GM12878 (cell line): ENCODE measurements around the gene CDH2. TPM values are rescaled to one million over a fixed set of nuclear protein-coding genes. Genes with fewer than 3 reads are reported as not detected.

Experiments used
- ATAC-seq: fragments of 200-7000 bp; cut with Tn5 transposase; 3 replicates; pipeline ENCODE4 v1.9.1; 2020; ENCODE audit warnings: mild to moderate bottlenecking, moderate library complexity
- BruUV-seq: library from RNA; stranded (reverse); fragments of 400-500 nt; replicated peaks from 2 replicates; lab custom pipeline; 2021; lab: Mats Ljungman, UMichigan
- CTCF ChIA-PET: fragments of 300-600 bp; sonication (Branson Sonifier 250); formaldehyde crosslinking; extraction: SDS; loops from one replicate; lab custom pipeline; 2021; ENCODE audit warnings: inconsistent platforms; lab: Yijun Ruan, JAX
- POLR2A ChIA-PET: fragments of 350-600 bp; formaldehyde crosslinking; extraction: SDS; loops from one replicate; lab custom pipeline; 2021; ENCODE audit warnings: inconsistent platforms; lab: Charles Lee
- RAD21 ChIA-PET: fragments of 300-600 bp; sonication (Branson Sonifier 250); formaldehyde crosslinking; loops from one replicate; lab custom pipeline; 2023; ENCODE audit warnings: antibody characterized with exemption; ENCODE audit not compliant: unreplicated experiment; lab: Charles Lee
- SMC1A ChIA-PET: fragments of 300-600 bp; sonication (Branson Sonifier 250); formaldehyde crosslinking; loops from one replicate; lab custom pipeline; 2023; ENCODE audit not compliant: unreplicated experiment, uncharacterized antibody; lab: Charles Lee
- DNase-seq: peaks from one replicate; pipeline ENCODE4 v3.0.0-alpha.2; 2011; ENCODE audit warnings: low read depth, low spot score
- FAIRE-seq: peaks from 3 replicates; lab custom pipeline; 2011; peaks lifted over from hg19 to GRCh38; lab: Jason Lieb, UNC
- H2AFZ ChIP-seq: 2 replicates; pipeline ENCODE4 v1.6.0; 2011; ENCODE audit warnings: low read depth, low read length, control low read depth; ENCODE audit not compliant: control insufficient read depth
- H3K27ac ChIP-seq: 2 replicates; pipeline ENCODE4 v1.5.1; 2011; ENCODE audit warnings: control low read depth; ENCODE audit not compliant: control insufficient read depth, insufficient read depth
- H3K27me3 ChIP-seq, 2 experiments: replicated peaks in 1 of 2; 2 replicates each; pipeline versions ENCODE4 v1.6.0 to v1.6.1; 2011; ENCODE audit warnings: low read length in 1 of 2; ENCODE audit not compliant: control insufficient read depth in 2 of 2, insufficient read depth in 2 of 2
- H3K36me3 ChIP-seq, 2 experiments: 2 replicates each; pipeline ENCODE4 v1.5.1; 2011; ENCODE audit warnings: low read length in 1 of 2; ENCODE audit not compliant: control insufficient read depth in 2 of 2, insufficient read depth in 2 of 2
- H3K4me1 ChIP-seq: 2 replicates; pipeline ENCODE4 v1.6.1; 2011; ENCODE audit warnings: mild to moderate bottlenecking, low read length, moderate library complexity, mixed read lengths; ENCODE audit not compliant: control insufficient read depth, insufficient read depth
- H3K4me2 ChIP-seq: 2 replicates; pipeline ENCODE4 v1.6.0; 2011; ENCODE audit warnings: control low read depth; ENCODE audit not compliant: control insufficient read depth, insufficient read depth
- H3K4me3 ChIP-seq: fragments of 200-600 bp; sonication (generic); 2 replicates; pipeline ENCODE4 v1.5.1; 2016
- H3K79me2 ChIP-seq: 2 replicates; pipeline ENCODE4 v1.6.0; 2011; ENCODE audit warnings: low read length; ENCODE audit not compliant: control insufficient read depth, insufficient read depth
- H3K9ac ChIP-seq: 2 replicates; pipeline ENCODE4 v1.8.0; 2011; ENCODE audit warnings: low read length, control low read depth, mixed read lengths; ENCODE audit not compliant: control insufficient read depth, insufficient read depth
- H3K9me3 ChIP-seq: replicated peaks from 3 replicates; pipeline ENCODE4 v1.5.1; 2011; ENCODE audit warnings: mild to moderate bottlenecking, low read length; ENCODE audit not compliant: control insufficient read depth, insufficient read depth
- H4K20me1 ChIP-seq: 2 replicates; pipeline ENCODE4 v1.6.0; 2011; ENCODE audit not compliant: control insufficient read depth, insufficient read depth
- BACH1 ChIP-seq: fragments of 450-650 bp; IDR thresholded peaks from 2 replicates; pipeline ENCODE4 v1.6.1; 2017; ENCODE audit warnings: mild to moderate bottlenecking, borderline replicate concordance
- CHD1 ChIP-seq: IDR thresholded peaks from 2 replicates; pipeline ENCODE4 v1.6.1; 2012; ENCODE audit warnings: low read depth, low read length, improper control_type of control experiment
- CREB1 ChIP-seq: IDR thresholded peaks from 2 replicates; pipeline ENCODE4 v1.6.1; 2012; ENCODE audit warnings: low read depth, mild to moderate bottlenecking, inconsistent platforms
- EGR1 ChIP-seq, 2 experiments: IDR thresholded peaks; 1 replicate in 1 of 2; 2 replicates in 1 of 2; pipeline ENCODE4 v1.6.1; 2011 to 2012; ENCODE audit warnings: low read depth in 2 of 2, low read length in 2 of 2, borderline replicate concordance in 1 of 2, mild to moderate bottlenecking in 1 of 2, moderate library complexity in 1 of 2
- ETV6 ChIP-seq, 2 experiments: fragments of 450-650 bp in 1 of 2; IDR thresholded peaks in 1 of 2; conservative IDR thresholded peaks in 1 of 2; 2 replicates each; pipeline ENCODE4 v1.6.1; 2014; ENCODE audit warnings: antibody characterized with exemption in 1 of 2, borderline replicate concordance in 1 of 2, low read depth in 1 of 2, mild to moderate bottlenecking in 1 of 2, moderate library complexity in 1 of 2
- PML ChIP-seq: IDR thresholded peaks from 2 replicates; pipeline ENCODE4 v1.6.1; 2012; ENCODE audit warnings: low read length, inconsistent platforms
- POLR2AphosphoS2 ChIP-seq: IDR thresholded peaks from 2 replicates; pipeline ENCODE4 v1.6.1; 2011; ENCODE audit warnings: low read depth, mild to moderate bottlenecking, low read length, improper control_type of control experiment, moderate library complexity
- RBBP5 ChIP-seq: fragments of 200-600 bp; sonication (generic); conservative IDR thresholded peaks from 2 replicates; pipeline ENCODE4 v1.6.1; 2016
- SMC3 ChIP-seq: IDR thresholded peaks from 2 replicates; pipeline ENCODE4 v1.6.1; 2011; ENCODE audit warnings: low read length, improper control_type of control experiment, borderline replicate concordance
- SREBF2 ChIP-seq: IDR thresholded peaks from 2 replicates; pipeline ENCODE4 v1.6.1; 2012; ENCODE audit warnings: mild to moderate bottlenecking, low read length
- SUZ12 ChIP-seq: fragments of 200-600 bp; sonication (generic); IDR thresholded peaks from one replicate; pipeline ENCODE4 v1.6.1; 2018; ENCODE audit warnings: antibody characterized with exemption, mild to moderate bottlenecking; ENCODE audit not compliant: unreplicated experiment
- TAF1 ChIP-seq: IDR thresholded peaks from 2 replicates; pipeline ENCODE4 v1.6.1; 2011; ENCODE audit warnings: mild to moderate bottlenecking, low read depth, low read length, borderline replicate concordance
- TCF7 ChIP-seq: IDR thresholded peaks from 2 replicates; pipeline ENCODE4 v1.6.1; 2014; ENCODE audit warnings: antibody characterized with exemption, borderline replicate concordance
- ZNF384 ChIP-seq: IDR thresholded peaks from 2 replicates; pipeline ENCODE4 v1.6.1; 2012; ENCODE audit warnings: low read depth, mild to moderate bottlenecking, low read length, improper control_type of control experiment, borderline replicate concordance
- WGBS: methylation state at CpG from one replicate; pipeline ENCODE4 v1.1.6; 2016; ENCODE audit warnings: low lambda C conversion rate; ENCODE audit not compliant: insufficient replicate concordance, insufficient coverage; ENCODE audit errors: missing lambda C conversion rate; 5-methylcytosine and 5-hydroxymethylcytosine counted together
- in situ Hi-C: fragments of 300-500 bp; cut with MboI; formaldehyde crosslinking; loops from 9 replicates; pipeline ENCODE4 v1.14.3; 2018; ENCODE audit warnings: mixed read lengths
- intact Hi-C: fragments of 100-400 bp; cut with micrococcal nuclease; formaldehyde crosslinking; loops from one replicate; pipeline ENCODE4 v1.14.2; 2022; ENCODE audit not compliant: unreplicated experiment
- polyA plus RNA-seq, 11 experiments: library from polyadenylated mRNA; depleted of rRNA in 4 of 11; unstranded in 6 of 11; stranded (reverse) in 5 of 11; fragments of >200 nt; fragmentation: Nextera tagmentation in 4 of 11; fragmentation: Illumina TruSeq in 1 of 11; extraction: Ambion mirVana in 4 of 11; extraction: Trizol in 1 of 11; gene quantifications; 1 replicate in 1 of 11; 2 replicates in 10 of 11; pipeline versions ENCODE4 v1.2.1 to v1.2.3, GENCODE V29; 2011 to 2016; ENCODE audit warnings: inconsistent platforms in 2 of 11, missing spikeins in 2 of 11, low read depth in 1 of 11
- total RNA-seq, 4 experiments: library from RNA; depleted of rRNA in 3 of 4; stranded (reverse); fragments of >200 nt in 3 of 4; fragmentation: Illumina TruSeq in 1 of 4; extraction: Trizol in 1 of 4; gene quantifications; 2 replicates each; pipeline versions ENCODE4 v1.2.1 to v1.2.3, GENCODE V29; 2013 to 2021
- TF ChIP-seq, protein P1 (sequence below): IDR thresholded peaks from 2 replicates; pipeline ENCODE4 v1.6.1; 2011; ENCODE audit warnings: low read depth, mild to moderate bottlenecking, low read length, moderate library complexity, borderline replicate concordance; ENCODE audit errors: extremely low read depth

Gene CDH2
- total and polyA plus RNA-seq, 10 of the 15 experiments (the other 5 are each of a cell fraction or from before 2014, with no cell fraction given), result 0.01 to 0.25 (median 0.06) TPM; not detected in 4

DNA sequence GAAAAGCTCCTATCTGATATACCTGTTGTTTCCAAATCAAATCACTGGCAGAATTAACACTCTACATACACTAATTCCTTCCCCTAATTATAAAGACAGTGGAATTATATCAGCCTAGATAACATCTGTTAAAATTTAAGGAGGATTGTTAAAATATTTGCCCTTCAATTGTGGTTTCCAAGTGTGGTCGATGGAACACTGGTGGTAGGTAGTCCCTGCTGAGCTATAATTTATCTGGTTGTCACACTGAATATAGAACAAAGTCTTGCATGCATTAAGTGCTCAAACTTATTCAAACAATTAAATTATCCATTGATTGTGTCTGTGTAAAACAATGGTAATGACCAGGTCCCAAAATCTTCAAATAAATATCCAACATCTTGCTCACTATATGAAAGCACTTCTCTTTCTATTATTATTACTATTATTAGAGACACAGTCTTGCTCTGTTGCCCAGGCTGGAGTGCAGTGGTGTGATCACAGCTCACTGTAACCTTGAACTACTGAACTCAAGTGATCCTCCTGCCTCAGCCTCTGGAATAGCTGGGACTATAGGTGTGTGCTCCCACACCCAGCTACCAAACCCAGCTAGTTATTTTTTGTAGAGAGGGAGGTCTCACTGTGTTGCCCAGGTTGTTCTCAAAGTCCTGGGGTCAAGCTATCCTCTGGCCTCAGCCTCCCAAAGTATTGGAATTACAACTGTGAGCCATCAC lies 12.0 kb downstream of the CDH2 start:
- Histone ChIP-seq H3K79me2 (no peaks in the 10 kb centered on the region), H3K27ac (no peak overlapping the region), H4K20me1 (no peaks in the 10 kb centered on the region), H3K4me3 (no peak overlapping the region), H3K9me3 (no peaks in the 10 kb centered on the region), H3K4me1 (no peaks in the 10 kb centered on the region), H2AFZ (no peak overlapping the region), H3K36me3 (no peaks in the 10 kb centered on the region), H3K27me3 (no peaks in the 10 kb centered on the region), H3K9ac (no peak overlapping the region), H3K4me2 (no peak overlapping the region)
- SMC1A ChIA-PET, result no interaction called here
- in situ Hi-C loops (no loop called here), intact Hi-C loops (no loop called here)
- RAD21 ChIA-PET, result no interaction called here
- no peak for FAIRE-seq
- 4% methylated on average over 1 of the region's 1 CpG for WGBS
- no TSS peak for BruUV-seq
- ATAC-seq, result no peak
- no peak for DNase-seq
- no peak for TF ChIP-seq CREB1
- TF ChIP-seq TAF1, result no peak
- TF ChIP-seq SUZ12, result no peak
- TF ChIP-seq ETV6 (conservative IDR thresholded peaks at IDR 0.05 in 1 of 2, IDR thresholded peaks at IDR 0.05 in 1 of 2; ENCODE audit: borderline replicate concordance in 1 of 2, low read depth in 1 of 2), result no peak
- TF ChIP-seq PML, result no peak
- TF ChIP-seq ZNF384, result no peak
- POLR2A ChIA-PET, result no interaction called here
- CTCF ChIA-PET, result interaction anchor here (0.6 kb wide), 2 partner anchors 22 to 71 kb away, joined by 3 to 4 read pairs; no protein-coding TSS in a partner anchor

DNA sequence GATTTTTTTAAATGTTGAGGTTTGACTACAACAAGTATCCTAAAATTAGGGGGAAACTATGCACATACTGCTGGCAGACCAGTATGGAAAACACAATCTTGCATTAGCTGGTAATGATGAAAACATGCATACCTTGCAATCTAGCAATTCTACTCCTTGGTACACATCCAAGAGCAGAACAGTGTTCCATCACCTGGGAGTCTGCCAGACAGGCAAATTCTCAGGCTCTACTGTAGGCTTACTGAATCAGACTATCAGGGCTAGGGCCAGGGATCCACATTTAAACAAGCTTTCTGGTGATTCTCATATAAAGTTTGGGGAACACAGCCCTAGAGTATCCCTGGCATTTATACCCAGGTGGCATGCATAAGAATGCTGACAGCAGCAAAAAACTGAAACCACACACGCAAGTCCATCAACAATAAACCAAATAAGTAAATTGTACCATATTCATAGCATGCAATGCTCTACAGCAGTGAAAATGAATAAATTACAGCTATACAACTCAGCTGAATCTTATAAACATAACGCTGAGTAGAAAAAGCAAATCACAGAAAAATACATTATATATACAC lies 13.6 kb downstream of the CDH2 start:
- FAIRE-seq, result no peak
- SMC1A ChIA-PET, result interaction anchor here (0.9 kb wide), 1 partner anchor 9 kb away, joined by 3 read pairs; no protein-coding TSS in a partner anchor
- TF ChIP-seq RBBP5 (no peak), SMC3 (no peak), TCF7 (no peak), EGR1 (IDR thresholded peaks at IDR 0.05; ENCODE audit: borderline replicate concordance in 1 of 2, low read depth in 2 of 2, low read length in 2 of 2) (no peak), POLR2AphosphoS2 (no peak), TAF1 (no peak), BACH1 (no peak), SREBF2 (no peak), CHD1 (no peak), ETV6 (conservative IDR thresholded peaks at IDR 0.05 in 1 of 2, IDR thresholded peaks at IDR 0.05 in 1 of 2; ENCODE audit: borderline replicate concordance in 1 of 2, low read depth in 1 of 2) (no peak), PML (no peak)
- TF ChIP-seq, protein P1, sequence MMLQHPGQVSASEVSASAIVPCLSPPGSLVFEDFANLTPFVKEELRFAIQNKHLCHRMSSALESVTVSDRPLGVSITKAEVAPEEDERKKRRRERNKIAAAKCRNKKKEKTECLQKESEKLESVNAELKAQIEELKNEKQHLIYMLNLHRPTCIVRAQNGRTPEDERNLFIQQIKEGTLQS, result no peak

More for the DNA sequence above, 13.6 kb downstream of the CDH2 start:
- H3K27ac ChIP-seq, result no peak overlapping the region
- no peaks in the 10 kb centered on the region for H3K79me2 ChIP-seq
- H3K4me3 ChIP-seq, result no peak overlapping the region
- RAD21 ChIA-PET, result no interaction called here
- no peaks in the 10 kb centered on the region for H3K9me3 ChIP-seq
- no peak overlapping the region for H3K9ac ChIP-seq
- H3K36me3 ChIP-seq, result no peaks in the 10 kb centered on the region
- no peak overlapping the region for H2AFZ ChIP-seq
- POLR2A ChIA-PET, result no interaction called here
- H3K4me1 ChIP-seq, result no peaks in the 10 kb centered on the region
- no peak overlapping the region for H3K4me2 ChIP-seq
- no peaks in the 10 kb centered on the region for H4K20me1 ChIP-seq
- intact Hi-C loops (no loop called here), in situ Hi-C loops (no loop called here)
- ATAC-seq (no peak), DNase-seq (no peak)
- CTCF ChIA-PET, result no interaction called here
- 41% methylated on average over 2 of the region's 2 CpGs for WGBS
- H3K27me3 ChIP-seq, result no peaks in the 10 kb centered on the region
- no TSS peak for BruUV-seq
